ENCODE data around the gene TIGD4. TPM values are rescaled to one million over a fixed set of nuclear protein-coding genes. Genes with fewer than 3 reads are reported as not detected.

TIGD4 gene
- total RNA-seq, 2 donors from 2014 or later: 0.78 to 3.0 TPM

DNA sequence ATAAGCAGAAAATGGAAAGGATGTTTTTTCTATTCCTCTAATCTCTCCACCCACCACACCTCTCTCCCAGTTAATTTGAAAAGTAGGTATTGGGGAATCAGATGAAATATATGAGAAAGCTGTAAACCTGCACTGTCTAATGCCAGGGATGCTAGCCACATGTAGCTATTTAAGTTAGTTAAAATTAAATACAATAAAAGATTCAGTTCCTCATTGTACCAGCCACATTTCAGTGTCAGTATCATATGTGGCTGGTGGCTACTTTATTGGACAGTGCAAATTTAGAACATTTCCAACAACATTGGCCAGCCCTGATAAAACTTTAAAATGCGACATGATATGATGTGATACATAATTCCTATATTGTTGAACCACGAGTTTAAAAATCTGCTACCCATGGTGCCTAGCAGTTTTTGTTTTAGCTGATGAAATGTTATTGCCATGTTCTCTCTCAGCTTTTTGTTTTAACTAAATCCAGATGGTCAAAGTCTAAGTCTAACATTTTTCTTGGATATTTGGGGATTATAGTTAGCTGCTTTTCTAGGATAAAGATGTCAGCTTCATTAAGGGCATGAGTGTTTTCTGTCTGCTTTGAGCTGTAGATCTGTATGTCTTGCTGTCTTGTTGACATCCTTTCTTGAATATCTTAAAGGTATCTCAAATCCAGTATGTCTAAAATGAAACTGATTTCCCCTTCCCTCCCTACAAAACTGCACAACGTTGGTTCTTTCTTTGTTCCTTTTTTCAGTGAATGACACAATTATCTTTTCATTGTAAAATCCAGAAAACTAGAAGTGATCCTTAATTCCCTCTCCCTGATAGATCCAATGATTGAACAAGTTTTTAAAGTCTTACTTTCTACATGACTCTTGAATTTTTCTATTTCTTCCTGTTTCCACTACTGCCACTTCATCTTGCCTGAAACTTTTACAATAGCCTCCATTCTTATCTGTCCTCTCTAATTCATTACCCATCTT lies 6.4 kb upstream of the TIGD4 start:
- Histone ChIP-seq H3K9me3 (no peaks in the 10 kb centered on the region), H3K4me1 (peaks cover 31% of the 10 kb centered on the region), H3K36me3 (replicated peaks in 1 of 2; ENCODE audit: insufficient read depth in 1 of 2, low read depth in 2 of 2) (no peaks in the 10 kb centered on the region), H3K4me3 (no peak overlapping the region), H3K27me3 (no peaks in the 10 kb centered on the region), H3K27ac (no peak overlapping the region)
- ATAC-seq (no peak), DNase-seq (no peak)
- no peak for TF ChIP-seq POLR2A (IDR thresholded peaks at IDR 0.05)
- TF ChIP-seq, protein P1, sequence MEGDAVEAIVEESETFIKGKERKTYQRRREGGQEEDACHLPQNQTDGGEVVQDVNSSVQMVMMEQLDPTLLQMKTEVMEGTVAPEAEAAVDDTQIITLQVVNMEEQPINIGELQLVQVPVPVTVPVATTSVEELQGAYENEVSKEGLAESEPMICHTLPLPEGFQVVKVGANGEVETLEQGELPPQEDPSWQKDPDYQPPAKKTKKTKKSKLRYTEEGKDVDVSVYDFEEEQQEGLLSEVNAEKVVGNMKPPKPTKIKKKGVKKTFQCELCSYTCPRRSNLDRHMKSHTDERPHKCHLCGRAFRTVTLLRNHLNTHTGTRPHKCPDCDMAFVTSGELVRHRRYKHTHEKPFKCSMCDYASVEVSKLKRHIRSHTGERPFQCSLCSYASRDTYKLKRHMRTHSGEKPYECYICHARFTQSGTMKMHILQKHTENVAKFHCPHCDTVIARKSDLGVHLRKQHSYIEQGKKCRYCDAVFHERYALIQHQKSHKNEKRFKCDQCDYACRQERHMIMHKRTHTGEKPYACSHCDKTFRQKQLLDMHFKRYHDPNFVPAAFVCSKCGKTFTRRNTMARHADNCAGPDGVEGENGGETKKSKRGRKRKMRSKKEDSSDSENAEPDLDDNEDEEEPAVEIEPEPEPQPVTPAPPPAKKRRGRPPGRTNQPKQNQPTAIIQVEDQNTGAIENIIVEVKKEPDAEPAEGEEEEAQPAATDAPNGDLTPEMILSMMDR (IDR thresholded peaks at IDR 0.05): no peak
- intact Hi-C loops (cut with DNase I): no loop called here
- 50 to 65% methylated on average over 3 of the region's 3 CpGs for WGBS, 2 donors

DNA sequence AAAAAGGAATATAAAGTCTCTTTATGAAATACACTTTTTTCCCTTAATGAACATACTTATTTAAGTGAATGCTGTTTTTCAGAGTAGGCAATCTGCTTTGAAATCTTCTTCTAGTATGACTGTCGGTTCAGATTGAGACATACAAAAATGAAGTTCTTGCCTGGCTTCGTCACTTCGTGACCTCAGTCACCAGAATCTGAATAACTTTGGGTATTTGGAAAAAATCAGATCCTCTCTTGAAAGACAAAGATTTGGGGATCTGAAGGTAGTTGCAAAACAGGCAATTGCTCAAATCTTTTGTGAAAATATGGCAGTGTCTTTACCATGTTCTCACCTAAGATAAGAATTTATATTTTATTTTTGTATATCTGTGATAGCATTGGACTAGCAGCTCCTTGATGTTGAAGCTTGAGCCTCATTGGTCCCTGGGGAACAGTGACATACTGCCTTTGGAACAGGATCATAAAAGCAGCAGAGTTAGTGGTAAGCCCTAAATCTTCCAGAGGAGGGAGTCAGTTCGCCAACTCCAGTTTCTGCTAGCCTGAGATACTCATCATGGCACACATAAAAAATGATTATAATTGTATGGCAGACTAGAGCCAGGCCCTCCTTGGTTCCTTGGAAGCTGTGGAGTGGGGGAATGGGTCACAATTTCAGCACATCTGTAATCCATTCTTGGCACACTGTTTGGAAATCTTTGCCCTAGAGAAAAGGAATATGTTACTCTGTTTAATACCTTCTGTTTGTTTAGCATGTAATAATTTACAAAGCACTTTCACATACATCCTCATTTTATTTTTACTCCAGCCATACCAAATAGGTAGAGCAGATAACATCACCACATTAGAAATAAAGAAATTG lies 5.2 kb upstream of the TIGD4 start:
- Histone ChIP-seq H3K4me3 (no peak overlapping the region), H3K36me3 (replicated peaks in 1 of 2; ENCODE audit: insufficient read depth in 1 of 2, low read depth in 2 of 2) (no peaks in the 10 kb centered on the region), H3K9me3 (no peaks in the 10 kb centered on the region), H3K27ac (no peak overlapping the region), H3K27me3 (no peaks in the 10 kb centered on the region), H3K4me1 (peaks cover 38% of the 10 kb centered on the region)
- intact Hi-C loops (cut with DNase I): no loop called here
- TF ChIP-seq, protein P1 (IDR thresholded peaks at IDR 0.05): no peak
- TF ChIP-seq POLR2A (IDR thresholded peaks at IDR 0.05): no peak
- WGBS, 2 donors: 69 to 77% methylated on average over 4 of the region's 4 CpGs
- ATAC-seq: no peak
- DNase-seq: peak in 1 of 4 donors; percentile 5

DNA sequence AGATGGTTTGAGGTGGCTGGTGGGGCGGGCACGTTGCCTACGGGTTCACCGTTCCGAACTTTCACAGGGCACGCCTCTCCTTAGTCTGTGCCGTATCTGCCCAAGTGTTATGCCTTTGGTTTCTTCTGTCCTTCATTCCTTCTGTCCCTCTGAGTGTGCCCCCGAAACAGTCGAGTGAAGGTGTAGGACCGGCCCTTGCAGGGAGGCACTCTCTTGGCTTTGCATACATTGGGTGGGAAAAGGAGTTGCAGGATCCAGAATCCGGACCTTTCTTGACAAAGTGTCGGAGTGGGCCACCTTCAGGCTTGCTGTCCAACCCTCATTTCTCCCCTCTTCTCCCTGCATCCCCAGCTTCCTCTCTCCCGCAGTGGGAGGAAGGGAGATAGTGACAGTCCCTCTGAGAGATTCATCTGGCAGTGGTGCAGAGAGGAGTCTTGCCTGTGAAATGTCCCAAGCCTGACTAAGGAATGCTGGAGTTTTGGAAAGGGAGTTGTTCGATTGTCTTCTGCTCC lies 793 bp upstream of the TIGD4 start:
- Histone ChIP-seq H3K36me3 (replicated peaks in 1 of 2; ENCODE audit: insufficient read depth in 1 of 2, low read depth in 2 of 2) (no peaks in the 10 kb centered on the region), H3K9me3 (no peaks in the 10 kb centered on the region), H3K4me1 (peaks cover 39% of the 10 kb centered on the region), H3K27ac (peak overlapping the region; percentile 85 to 92 (median 90)), H3K4me3 (peak overlapping the region; percentile 63 to 74), H3K27me3 (no peaks in the 10 kb centered on the region)
- ATAC-seq (no peak), DNase-seq (peak in 1 of 4 donors; percentile 4)
- TF ChIP-seq POLR2A (IDR thresholded peaks at IDR 0.05): no peak
- TF ChIP-seq, protein P1 (IDR thresholded peaks at IDR 0.05): no peak
- 1 to 3% methylated on average over 12 to 14 of the region's 14 CpGs for WGBS, 2 donors
- intact Hi-C loops (cut with DNase I): no loop called here

DNA sequence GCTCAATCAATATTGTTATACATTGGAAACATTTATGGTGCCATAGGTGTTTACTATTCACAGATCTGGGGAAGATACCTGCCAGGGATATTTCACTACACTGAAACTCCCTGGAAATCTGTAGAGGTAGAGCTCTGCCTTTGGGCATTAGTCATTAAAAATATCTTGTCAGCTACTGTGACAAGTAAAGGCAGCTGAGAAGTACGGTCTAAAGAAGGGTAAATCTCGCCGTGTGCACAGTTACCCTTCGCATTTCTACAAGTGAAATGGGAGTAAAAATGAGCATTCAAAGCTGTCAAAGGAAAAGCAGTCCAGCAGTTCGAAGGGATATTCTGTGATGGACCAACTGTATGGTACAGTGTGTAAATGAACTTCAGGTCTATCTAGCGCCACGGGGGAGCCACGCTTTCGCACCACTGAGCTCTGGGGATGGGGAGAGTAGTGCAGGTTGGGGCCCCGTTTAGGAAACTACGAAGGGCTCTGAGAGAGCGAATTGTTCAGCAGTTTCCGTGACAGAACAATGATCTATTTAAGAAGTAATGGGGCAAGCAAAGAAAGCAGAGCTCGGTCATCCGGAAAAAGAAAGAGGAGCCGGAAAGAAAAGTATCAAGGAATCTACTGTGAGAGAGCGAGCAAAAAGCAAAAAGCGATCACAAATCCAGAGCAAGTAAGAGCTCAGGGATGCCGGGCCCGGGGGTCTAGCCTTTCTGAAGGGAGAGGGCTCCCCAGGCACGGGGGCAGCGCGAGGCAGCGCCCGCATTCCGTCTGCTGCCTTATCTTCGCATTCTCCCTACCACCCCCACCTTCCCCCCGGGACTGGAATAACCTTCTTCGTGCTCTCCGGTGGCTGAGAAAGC lies 646 bp downstream of the TIGD4 start:
- intact Hi-C loops (cut with DNase I): no loop called here
- Histone ChIP-seq H3K4me1 (peaks cover 28% of the 10 kb centered on the region), H3K4me3 (peak overlapping the region; percentile 63 to 74), H3K27ac (peak overlapping the region; percentile 85 to 92 (median 90)), H3K9me3 (no peaks in the 10 kb centered on the region), H3K36me3 (replicated peaks in 1 of 2; ENCODE audit: insufficient read depth in 1 of 2, low read depth in 2 of 2) (no peaks in the 10 kb centered on the region), H3K27me3 (no peaks in the 10 kb centered on the region)
- TF ChIP-seq, protein P1 (IDR thresholded peaks at IDR 0.05): no peak
- TF ChIP-seq POLR2A (IDR thresholded peaks at IDR 0.05): no peak
- peak; percentile 8 for ATAC-seq
- 0 to 1% methylated on average over 28 to 30 of the region's 30 CpGs for WGBS, 2 donors
- DNase-seq: peak in 3 of 4 donors; percentile 16 to 35 (median 18)

Data from body of pancreas (tissue), 4 donors.